Measurements from ENCODE around the gene HOXD13.

HOXD13 gene

DNA sequence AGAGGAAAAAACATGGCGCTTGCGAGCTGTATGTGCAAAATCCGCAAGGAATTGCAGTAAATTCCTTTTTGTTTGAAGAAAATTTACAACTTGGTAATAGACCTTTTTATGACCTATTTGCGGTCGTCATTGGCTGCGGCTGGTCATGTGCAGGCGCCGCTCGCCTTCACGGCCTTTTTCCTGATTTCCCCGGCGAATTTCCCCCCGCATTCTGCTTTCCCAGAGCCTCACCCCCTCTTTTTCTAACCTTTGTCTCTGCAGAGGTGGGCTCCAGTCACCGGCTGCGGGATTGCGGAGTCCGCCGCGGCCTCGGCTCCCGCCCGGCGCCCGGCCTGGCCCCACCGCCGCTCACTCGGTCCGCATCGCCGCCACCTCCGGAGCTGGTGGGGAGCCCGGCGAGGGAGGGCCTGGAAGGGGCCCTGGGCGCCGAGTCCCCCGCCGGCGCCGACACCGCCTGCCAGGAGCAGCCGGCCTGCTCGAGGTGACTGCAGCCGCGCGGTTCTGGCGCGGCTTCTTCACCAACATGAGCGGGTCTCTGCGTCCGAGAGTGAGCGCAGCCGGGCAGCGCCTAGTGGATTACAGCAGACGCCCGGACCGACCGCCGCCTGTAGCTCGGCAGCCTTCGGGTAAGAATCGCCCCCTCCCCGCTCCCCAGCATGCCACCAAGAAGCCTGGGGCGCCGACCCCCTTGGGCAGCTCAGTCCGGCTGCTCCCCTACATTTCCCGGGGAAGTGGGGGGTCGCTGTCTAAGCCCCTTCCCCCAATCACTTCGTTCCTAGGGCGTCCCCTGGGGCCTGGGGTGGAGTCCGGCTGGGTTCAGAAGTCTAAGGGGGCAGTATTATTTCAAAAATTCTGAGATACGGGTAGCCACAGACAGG is 44.1 kb downstream of the HOXD13 start (continued):
- 0 out of 2 replicates have a peak, but pooled peaks have one; percentile 2 for TF ChIP-seq GFI1B (tag by site-specific recombination; IDR thresholded peaks at IDR 0.05)
- 0 out of 2 replicates have a peak, but pooled peaks have one; percentile 2 for TF ChIP-seq KLF8 (tag by site-specific recombination; IDR thresholded peaks at IDR 0.05)
- TF ChIP-seq ZIC2 (tag by site-specific recombination; IDR thresholded peaks at IDR 0.05): peak; percentile 74
- TF ChIP-seq ZBTB21 (tag by site-specific recombination; IDR thresholded peaks at IDR 0.05): 0 out of 2 replicates have a peak, but pooled peaks have one; percentile 10
- no peak for TF ChIP-seq ZNF223 (tag by site-specific recombination; IDR thresholded peaks at IDR 0.05)
- TF ChIP-seq IKZF3 (tag by site-specific recombination; IDR thresholded peaks at IDR 0.05): peak; percentile 79
- TF ChIP-seq, protein P1, sequence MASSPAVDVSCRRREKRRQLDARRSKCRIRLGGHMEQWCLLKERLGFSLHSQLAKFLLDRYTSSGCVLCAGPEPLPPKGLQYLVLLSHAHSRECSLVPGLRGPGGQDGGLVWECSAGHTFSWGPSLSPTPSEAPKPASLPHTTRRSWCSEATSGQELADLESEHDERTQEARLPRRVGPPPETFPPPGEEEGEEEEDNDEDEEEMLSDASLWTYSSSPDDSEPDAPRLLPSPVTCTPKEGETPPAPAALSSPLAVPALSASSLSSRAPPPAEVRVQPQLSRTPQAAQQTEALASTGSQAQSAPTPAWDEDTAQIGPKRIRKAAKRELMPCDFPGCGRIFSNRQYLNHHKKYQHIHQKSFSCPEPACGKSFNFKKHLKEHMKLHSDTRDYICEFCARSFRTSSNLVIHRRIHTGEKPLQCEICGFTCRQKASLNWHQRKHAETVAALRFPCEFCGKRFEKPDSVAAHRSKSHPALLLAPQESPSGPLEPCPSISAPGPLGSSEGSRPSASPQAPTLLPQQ (tag by site-specific recombination; IDR thresholded peaks at IDR 0.05): peak; percentile 42
- no peak for TF ChIP-seq ZNF280C (tag by site-specific recombination; IDR thresholded peaks at IDR 0.05)
- no peak for TF ChIP-seq MEIS1 (CRISPR knock-in tag; IDR thresholded peaks at IDR 0.05; ENCODE audit: borderline replicate concordance)
- TF ChIP-seq ZBTB48 (tag by site-specific recombination; IDR thresholded peaks at IDR 0.05): peak; percentile 19; the same call in 1 of the 2 replicates
- TF ChIP-seq ZEB2 (tag by site-specific recombination; IDR thresholded peaks at IDR 0.05): 0 out of 2 replicates have a peak, but pooled peaks have one; percentile 3
- no peak; the same call in 1 of the 2 replicates for TF ChIP-seq PRDM4 (tag by site-specific recombination; IDR thresholded peaks at IDR 0.05)
- peak; percentile 64 for TF ChIP-seq PRDM10 (tag by site-specific recombination; IDR thresholded peaks at IDR 0.05)
- no peak for TF ChIP-seq ZNF426 (tag by site-specific recombination; IDR thresholded peaks at IDR 0.05)
- no peak for TF ChIP-seq ZNF248 (tag by site-specific recombination; IDR thresholded peaks at IDR 0.05)
- TF ChIP-seq ZNF76 (tag by site-specific recombination; IDR thresholded peaks at IDR 0.05; ENCODE audit: borderline replicate concordance, low read depth): no peak
- TF ChIP-seq CTCF (tag by site-specific recombination; IDR thresholded peaks at IDR 0.05): peak; percentile 64
- TF ChIP-seq PATZ1 (tag by site-specific recombination; IDR thresholded peaks at IDR 0.05): peak; percentile 21
- TF ChIP-seq ZNF184 (tag by site-specific recombination; IDR thresholded peaks at IDR 0.05): no peak
- no peak for TF ChIP-seq OVOL3 (tag by site-specific recombination; IDR thresholded peaks at IDR 0.05)
- 0 out of 2 replicates have a peak, but pooled peaks have one; percentile 29 for TF ChIP-seq ZBTB17 (tag by site-specific recombination; IDR thresholded peaks at IDR 0.05)
- peak; percentile 51; the same call in 1 of the 2 replicates for TF ChIP-seq HOXD13 (CRISPR knock-in tag; IDR thresholded peaks at IDR 0.05; ENCODE audit: borderline replicate concordance)
- TF ChIP-seq ZNF335 (tag by site-specific recombination; conservative IDR thresholded peaks at IDR 0.05): peak; percentile 51; the same call in 1 of the 2 replicates
- TF ChIP-seq ZSCAN30 (tag by site-specific recombination; IDR thresholded peaks at IDR 0.05): peak; percentile 49; the same call in 1 of the 2 replicates
